GM12875 (cell line): Measurements from ENCODE around the gene YBX3.

Source experiments
- H3K4me3 ChIP-seq: one replicate; pipeline ENCODE4 v1.5.1; 2011; ENCODE audit warnings: low read depth, low read length, control low read depth
- TF ChIP-seq, protein P1 (sequence below): IDR thresholded peaks from 2 replicates; pipeline ENCODE4 v1.5.1; 2011; ENCODE audit warnings: low read depth, mild to moderate bottlenecking, control low read depth, inconsistent platforms, low read length, moderate library complexity, borderline replicate concordance; ENCODE audit not compliant: insufficient read depth

The YBX3 gene

DNA sequence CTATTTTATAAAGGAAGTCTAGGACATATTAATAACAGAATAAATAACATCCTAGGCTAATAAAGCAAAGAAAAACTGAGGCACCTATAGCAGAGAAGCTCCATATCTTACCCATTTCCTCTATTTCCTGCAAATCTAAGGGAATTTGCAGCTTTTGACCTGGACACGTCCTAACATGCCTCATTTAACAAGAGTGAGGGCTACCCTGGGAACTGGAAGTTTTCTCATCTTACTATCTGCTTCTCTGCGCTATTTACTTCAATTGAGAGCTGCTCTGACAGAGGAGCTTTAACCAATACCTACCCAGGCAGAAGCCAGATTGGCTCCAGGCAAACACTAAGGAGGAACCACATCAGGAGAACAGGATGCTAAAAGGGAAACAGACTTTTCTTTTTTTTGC, 5.7 kb downstream of the YBX3 start:
- TF ChIP-seq, protein P1, sequence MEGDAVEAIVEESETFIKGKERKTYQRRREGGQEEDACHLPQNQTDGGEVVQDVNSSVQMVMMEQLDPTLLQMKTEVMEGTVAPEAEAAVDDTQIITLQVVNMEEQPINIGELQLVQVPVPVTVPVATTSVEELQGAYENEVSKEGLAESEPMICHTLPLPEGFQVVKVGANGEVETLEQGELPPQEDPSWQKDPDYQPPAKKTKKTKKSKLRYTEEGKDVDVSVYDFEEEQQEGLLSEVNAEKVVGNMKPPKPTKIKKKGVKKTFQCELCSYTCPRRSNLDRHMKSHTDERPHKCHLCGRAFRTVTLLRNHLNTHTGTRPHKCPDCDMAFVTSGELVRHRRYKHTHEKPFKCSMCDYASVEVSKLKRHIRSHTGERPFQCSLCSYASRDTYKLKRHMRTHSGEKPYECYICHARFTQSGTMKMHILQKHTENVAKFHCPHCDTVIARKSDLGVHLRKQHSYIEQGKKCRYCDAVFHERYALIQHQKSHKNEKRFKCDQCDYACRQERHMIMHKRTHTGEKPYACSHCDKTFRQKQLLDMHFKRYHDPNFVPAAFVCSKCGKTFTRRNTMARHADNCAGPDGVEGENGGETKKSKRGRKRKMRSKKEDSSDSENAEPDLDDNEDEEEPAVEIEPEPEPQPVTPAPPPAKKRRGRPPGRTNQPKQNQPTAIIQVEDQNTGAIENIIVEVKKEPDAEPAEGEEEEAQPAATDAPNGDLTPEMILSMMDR = no peak
- no peak overlapping the region for H3K4me3 ChIP-seq

DNA sequence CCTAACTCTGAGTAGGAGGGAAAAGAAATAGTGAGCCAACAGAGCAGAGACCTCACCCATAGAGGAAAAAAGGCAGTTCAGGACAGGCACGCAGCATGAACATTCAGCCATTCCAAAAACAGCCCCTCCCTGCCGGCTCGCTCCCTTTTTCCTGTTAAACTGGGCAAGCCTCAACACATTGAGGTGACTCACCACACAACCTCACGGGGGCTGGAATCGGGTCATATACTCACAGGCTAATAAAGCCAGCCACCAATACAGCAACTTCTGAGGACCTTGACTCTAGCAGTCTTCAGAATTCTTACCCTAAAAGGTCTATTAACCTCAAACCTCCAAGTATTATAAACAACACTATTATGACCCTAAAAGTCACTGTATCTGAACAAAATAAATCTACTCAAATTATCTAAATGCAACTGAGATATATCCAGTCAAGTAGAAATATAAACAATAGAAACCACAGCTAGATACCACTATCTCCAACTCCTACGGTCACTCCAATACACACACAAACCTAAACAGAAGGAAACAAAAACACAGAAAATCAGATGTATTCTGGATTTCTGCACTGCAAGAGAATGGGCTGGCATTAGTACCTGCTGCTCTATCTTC, 6.3 kb downstream of the YBX3 start:
- no peak overlapping the region for H3K4me3 ChIP-seq
- TF ChIP-seq, protein P1 = no peak

GRCh38 chr12:10716277-10716676, 6.8 kb downstream of the YBX3 start:
- no peak overlapping the region for H3K4me3 ChIP-seq
- TF ChIP-seq, protein P1 = no peak

DNA sequence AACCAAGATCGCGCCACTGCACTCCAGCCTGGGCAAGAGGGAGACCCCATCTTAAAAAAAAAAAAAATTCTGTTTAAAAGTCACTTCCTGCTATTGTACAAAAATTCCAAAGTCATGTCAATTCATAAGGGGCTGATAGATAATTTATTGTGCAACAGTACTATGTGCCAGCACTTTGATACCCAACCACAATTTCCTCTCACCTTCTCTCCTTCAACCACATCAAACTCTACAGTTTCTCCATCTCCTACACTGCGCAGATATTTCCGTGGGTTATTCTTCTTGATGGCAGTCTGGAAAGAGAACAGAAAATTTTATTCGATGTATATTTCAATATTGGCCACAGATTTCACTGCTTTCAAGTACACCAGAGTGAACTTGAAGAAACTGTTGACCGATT, 7.6 kb downstream of the YBX3 start:
- TF ChIP-seq, protein P1 = no peak
- no peak overlapping the region for H3K4me3 ChIP-seq

DNA sequence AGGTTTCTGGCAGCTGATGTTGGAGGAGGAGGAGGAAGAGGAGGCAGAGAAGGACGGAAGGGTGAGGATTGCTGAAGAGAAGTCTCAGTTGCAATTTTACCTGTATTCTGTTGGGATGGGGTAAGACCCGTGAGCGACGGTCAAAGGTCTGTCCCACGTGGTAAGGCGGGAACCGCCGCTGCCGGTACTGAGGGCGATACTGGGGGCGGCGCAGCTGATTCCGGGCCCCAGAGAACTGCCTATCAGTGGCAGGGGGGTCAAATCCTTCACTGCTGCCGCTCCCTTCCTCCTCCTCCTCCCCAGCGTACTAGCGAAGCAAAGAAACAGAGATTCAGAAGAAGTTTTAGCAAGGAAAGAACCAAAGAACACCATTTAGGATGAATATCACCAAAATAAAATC, 13.3 kb downstream of the YBX3 start:
- TF ChIP-seq, protein P1 = no peak
- no peak overlapping the region for H3K4me3 ChIP-seq

GRCh38 chr12:10708862-10709261, 14.3 kb downstream of the YBX3 start:
- TF ChIP-seq, protein P1 = no peak
- no peak overlapping the region for H3K4me3 ChIP-seq

GRCh38 chr12:10705655-10706054, 17.5 kb downstream of the YBX3 start:
- TF ChIP-seq, protein P1 = no peak
- no peak overlapping the region for H3K4me3 ChIP-seq
